Neural progenitor cell (in vitro differentiated cells): ENCODE results near the gene PIGB.

Source experiments
- EZH2phosphoT487 ChIP-seq: fragments of 200-600 bp; sonication (generic); IDR thresholded peaks from 2 replicates; pipeline ENCODE4 v1.6.1; 2017; ENCODE audit warnings: antibody characterized with exemption
- TF ChIP-seq, protein P1 (sequence below): fragments of 200-600 bp; sonication (generic); IDR thresholded peaks from 2 replicates; pipeline ENCODE4 v1.5.1; 2017; ENCODE audit warnings: antibody characterized with exemption, mild to moderate bottlenecking

DNA sequence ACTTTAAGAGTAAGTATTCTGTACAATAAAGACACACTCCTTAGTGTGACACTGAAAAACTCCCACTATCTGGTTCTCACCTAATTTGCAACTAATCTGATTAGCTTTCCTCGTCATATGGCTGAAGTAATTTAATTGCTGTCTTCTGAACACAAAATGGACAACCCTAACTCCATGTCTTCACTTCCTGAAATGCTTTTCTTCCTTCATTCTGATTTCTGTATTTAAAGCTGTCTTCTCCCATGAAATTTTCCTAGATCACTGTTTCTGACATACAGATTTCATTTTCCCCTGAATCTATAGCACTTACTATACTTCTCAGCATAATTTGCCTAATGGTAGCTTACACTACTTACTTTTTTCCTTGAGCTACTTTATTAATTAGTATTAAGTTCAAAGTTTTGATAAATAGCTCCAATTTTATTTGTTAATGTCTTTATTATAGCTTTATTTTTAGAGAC, 82.8 kb downstream of the PIGB start:
- no peak for TF ChIP-seq EZH2phosphoT487
- TF ChIP-seq, protein P1, sequence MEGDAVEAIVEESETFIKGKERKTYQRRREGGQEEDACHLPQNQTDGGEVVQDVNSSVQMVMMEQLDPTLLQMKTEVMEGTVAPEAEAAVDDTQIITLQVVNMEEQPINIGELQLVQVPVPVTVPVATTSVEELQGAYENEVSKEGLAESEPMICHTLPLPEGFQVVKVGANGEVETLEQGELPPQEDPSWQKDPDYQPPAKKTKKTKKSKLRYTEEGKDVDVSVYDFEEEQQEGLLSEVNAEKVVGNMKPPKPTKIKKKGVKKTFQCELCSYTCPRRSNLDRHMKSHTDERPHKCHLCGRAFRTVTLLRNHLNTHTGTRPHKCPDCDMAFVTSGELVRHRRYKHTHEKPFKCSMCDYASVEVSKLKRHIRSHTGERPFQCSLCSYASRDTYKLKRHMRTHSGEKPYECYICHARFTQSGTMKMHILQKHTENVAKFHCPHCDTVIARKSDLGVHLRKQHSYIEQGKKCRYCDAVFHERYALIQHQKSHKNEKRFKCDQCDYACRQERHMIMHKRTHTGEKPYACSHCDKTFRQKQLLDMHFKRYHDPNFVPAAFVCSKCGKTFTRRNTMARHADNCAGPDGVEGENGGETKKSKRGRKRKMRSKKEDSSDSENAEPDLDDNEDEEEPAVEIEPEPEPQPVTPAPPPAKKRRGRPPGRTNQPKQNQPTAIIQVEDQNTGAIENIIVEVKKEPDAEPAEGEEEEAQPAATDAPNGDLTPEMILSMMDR, result no peak
